CD4-positive, alpha-beta T cell treated with Interleukin-10 for 1 hour (primary cell): ENCODE measurements around the gene TFB1M.
"Not testable (repeated sequence)": the region's sequence is repeated elsewhere in the genome, so short reads cannot be mapped to it uniquely, and the experiment has no call there.

Experiments used
- DNase-seq: peaks from one replicate; pipeline ENCODE4 v3.0.0-alpha.2; 2020

TFB1M gene

GRCh38 chr6:155314092-155314772 lies at the start of gene TFB1M:
Gene TFB1M, minus strand, starts transcription at chr6:155314484. Its CDS starts 56 bp downstream, at chr6:155314428.
- DNase-seq: peak; percentile 98

GRCh38 chr6:155364021-155364420 lies 49.7 kb upstream of the TFB1M start:
- DNase-seq: not testable (repeated sequence)

- DNase-seq: not testable (repeated sequence)
Observed at GRCh38 chr6:155362968-155363632, 48.8 kb upstream of the TFB1M start.

- DNase-seq: no peak
Observed at GRCh38 chr6:155354167-155354566, 39.9 kb upstream of the TFB1M start.

- no peak for DNase-seq
Observed at GRCh38 chr6:155352811-155353210, 38.5 kb upstream of the TFB1M start.

GRCh38 chr6:155352130-155352420 lies 37.8 kb upstream of the TFB1M start:
- DNase-seq: no peak

- DNase-seq: no peak
Observed at GRCh38 chr6:155351273-155352129, 37.2 kb upstream of the TFB1M start.

- no peak for DNase-seq
Observed at GRCh38 chr6:155349956-155350355, 35.7 kb upstream of the TFB1M start.

GRCh38 chr6:155349129-155349528 lies 34.8 kb upstream of the TFB1M start:
- DNase-seq: no peak

- no peak for DNase-seq
Observed at GRCh38 chr6:155347800-155348199, 33.5 kb upstream of the TFB1M start.

GRCh38 chr6:155346957-155347356 lies 32.7 kb upstream of the TFB1M start:
- DNase-seq: no peak

- DNase-seq: no peak
Observed at GRCh38 chr6:155344341-155345006, 30.2 kb upstream of the TFB1M start.

- no peak for DNase-seq
Observed at GRCh38 chr6:155341130-155341828, 27.0 kb upstream of the TFB1M start.

GRCh38 chr6:155340464-155341129 lies 26.3 kb upstream of the TFB1M start:
- no peak for DNase-seq

GRCh38 chr6:155339929-155340328 lies 25.6 kb upstream of the TFB1M start:
- DNase-seq: not testable (repeated sequence)

- not testable (repeated sequence) for DNase-seq
Observed at GRCh38 chr6:155338237-155338636, 24.0 kb upstream of the TFB1M start.

- DNase-seq: no peak
Observed at GRCh38 chr6:155335265-155335664, 21.0 kb upstream of the TFB1M start.

- not testable (repeated sequence) for DNase-seq
Observed at GRCh38 chr6:155334073-155334472, 19.8 kb upstream of the TFB1M start.

GRCh38 chr6:155333414-155333813 lies 19.1 kb upstream of the TFB1M start:
- DNase-seq: no peak

GRCh38 chr6:155330922-155331321 lies 16.6 kb upstream of the TFB1M start:
- no peak for DNase-seq

- no peak for DNase-seq
Observed at GRCh38 chr6:155330133-155330734, 15.9 kb upstream of the TFB1M start.
